ENCODE data around the gene PLPP2.

The PLPP2 gene

DNA sequence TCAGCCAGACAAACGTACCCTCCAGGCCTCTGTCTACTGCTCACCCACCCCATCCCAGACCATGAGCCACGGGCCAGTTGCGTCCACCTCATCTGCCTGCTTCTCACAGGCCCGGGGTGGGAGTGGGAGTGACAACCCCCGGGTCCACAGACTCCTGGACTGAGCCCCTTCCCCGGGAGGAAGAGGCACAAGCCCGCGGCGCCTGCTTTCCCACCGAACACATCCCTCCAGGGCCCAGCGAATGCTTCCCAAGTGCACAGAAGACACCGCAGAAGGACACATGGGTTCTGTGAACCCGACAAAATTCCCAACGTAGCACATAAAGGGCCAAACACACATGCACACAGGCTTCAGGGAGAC, 18.0 kb upstream of the PLPP2 start:
- Histone ChIP-seq H3K27ac (ENCODE audit: extremely low read depth, low read depth, low read length) (no peak overlapping the region), H3K4me3 (ENCODE audit: low read depth, low read length) (no peak overlapping the region), H3K4me1 (ENCODE audit: control insufficient read depth, insufficient read depth, low read length) (no peaks in the 10 kb centered on the region), H3K9me3 (ENCODE audit: control insufficient read depth, insufficient read depth, low read depth, low read length) (no peaks in the 10 kb centered on the region), H3K36me3 (ENCODE audit: control insufficient read depth in 2 of 2, insufficient read depth in 1 of 2, low read length in 2 of 2) (peaks cover 0 to 83% of the 10 kb centered on the region in 2 experiments; a peak in 1 of 3 replicates)
- TF ChIP-seq ZNF555 (tag by site-specific recombination; conservative IDR thresholded peaks at IDR 0.05) = no peak
- TF ChIP-seq ZNF664 (tag by site-specific recombination; IDR thresholded peaks at IDR 0.05) = no peak
- no peak for TF ChIP-seq ZNF600 (tag by site-specific recombination; IDR thresholded peaks at IDR 0.05)
- TF ChIP-seq, protein P1, sequence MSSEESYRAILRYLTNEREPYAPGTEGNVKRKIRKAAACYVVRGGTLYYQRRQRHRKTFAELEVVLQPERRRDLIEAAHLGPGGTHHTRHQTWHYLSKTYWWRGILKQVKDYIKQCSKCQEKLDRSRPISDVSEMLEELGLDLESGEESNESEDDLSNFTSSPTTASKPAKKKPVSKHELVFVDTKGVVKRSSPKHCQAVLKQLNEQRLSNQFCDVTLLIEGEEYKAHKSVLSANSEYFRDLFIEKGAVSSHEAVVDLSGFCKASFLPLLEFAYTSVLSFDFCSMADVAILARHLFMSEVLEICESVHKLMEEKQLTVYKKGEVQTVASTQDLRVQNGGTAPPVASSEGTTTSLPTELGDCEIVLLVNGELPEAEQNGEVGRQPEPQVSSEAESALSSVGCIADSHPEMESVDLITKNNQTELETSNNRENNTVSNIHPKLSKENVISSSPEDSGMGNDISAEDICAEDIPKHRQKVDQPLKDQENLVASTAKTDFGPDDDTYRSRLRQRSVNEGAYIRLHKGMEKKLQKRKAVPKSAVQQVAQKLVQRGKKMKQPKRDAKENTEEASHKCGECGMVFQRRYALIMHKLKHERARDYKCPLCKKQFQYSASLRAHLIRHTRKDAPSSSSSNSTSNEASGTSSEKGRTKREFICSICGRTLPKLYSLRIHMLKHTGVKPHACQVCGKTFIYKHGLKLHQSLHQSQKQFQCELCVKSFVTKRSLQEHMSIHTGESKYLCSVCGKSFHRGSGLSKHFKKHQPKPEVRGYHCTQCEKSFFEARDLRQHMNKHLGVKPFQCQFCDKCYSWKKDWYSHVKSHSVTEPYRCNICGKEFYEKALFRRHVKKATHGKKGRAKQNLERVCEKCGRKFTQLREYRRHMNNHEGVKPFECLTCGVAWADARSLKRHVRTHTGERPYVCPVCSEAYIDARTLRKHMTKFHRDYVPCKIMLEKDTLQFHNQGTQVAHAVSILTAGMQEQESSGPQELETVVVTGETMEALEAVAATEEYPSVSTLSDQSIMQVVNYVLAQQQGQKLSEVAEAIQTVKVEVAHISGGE (tag by site-specific recombination; conservative IDR thresholded peaks at IDR 0.05; ENCODE audit: low read depth) = no peak
- TF ChIP-seq ZNF335 (tag by site-specific recombination; conservative IDR thresholded peaks at IDR 0.05) = no peak
- TF ChIP-seq, protein P2, sequence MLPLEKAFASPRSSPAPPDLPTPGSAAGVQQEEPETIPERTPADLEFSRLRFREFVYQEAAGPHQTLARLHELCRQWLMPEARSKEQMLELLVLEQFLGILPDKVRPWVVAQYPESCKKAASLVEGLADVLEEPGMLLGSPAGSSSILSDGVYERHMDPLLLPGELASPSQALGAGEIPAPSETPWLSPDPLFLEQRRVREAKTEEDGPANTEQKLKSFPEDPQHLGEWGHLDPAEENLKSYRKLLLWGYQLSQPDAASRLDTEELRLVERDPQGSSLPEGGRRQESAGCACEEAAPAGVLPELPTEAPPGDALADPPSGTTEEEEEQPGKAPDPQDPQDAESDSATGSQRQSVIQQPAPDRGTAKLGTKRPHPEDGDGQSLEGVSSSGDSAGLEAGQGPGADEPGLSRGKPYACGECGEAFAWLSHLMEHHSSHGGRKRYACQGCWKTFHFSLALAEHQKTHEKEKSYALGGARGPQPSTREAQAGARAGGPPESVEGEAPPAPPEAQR (tag by site-specific recombination; IDR thresholded peaks at IDR 0.05) = no peak
- TF ChIP-seq ZNF501 (tag by site-specific recombination; IDR thresholded peaks at IDR 0.05) = no peak
- TF ChIP-seq ZNF571 (tag by site-specific recombination; IDR thresholded peaks at IDR 0.05) = no peak
- TF ChIP-seq, protein P3, sequence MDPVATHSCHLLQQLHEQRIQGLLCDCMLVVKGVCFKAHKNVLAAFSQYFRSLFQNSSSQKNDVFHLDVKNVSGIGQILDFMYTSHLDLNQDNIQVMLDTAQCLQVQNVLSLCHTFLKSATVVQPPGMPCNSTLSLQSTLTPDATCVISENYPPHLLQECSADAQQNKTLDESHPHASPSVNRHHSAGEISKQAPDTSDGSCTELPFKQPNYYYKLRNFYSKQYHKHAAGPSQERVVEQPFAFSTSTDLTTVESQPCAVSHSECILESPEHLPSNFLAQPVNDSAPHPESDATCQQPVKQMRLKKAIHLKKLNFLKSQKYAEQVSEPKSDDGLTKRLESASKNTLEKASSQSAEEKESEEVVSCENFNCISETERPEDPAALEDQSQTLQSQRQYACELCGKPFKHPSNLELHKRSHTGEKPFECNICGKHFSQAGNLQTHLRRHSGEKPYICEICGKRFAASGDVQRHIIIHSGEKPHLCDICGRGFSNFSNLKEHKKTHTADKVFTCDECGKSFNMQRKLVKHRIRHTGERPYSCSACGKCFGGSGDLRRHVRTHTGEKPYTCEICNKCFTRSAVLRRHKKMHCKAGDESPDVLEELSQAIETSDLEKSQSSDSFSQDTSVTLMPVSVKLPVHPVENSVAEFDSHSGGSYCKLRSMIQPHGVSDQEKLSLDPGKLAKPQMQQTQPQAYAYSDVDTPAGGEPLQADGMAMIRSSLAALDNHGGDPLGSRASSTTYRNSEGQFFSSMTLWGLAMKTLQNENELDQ (tag by site-specific recombination; IDR thresholded peaks at IDR 0.05; ENCODE audit: low read depth) = no peak
- TF ChIP-seq, protein P4, sequence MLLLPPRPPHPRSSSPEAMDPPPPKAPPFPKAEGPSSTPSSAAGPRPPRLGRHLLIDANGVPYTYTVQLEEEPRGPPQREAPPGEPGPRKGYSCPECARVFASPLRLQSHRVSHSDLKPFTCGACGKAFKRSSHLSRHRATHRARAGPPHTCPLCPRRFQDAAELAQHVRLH (tag by site-specific recombination; IDR thresholded peaks at IDR 0.05) = no peak
- TF ChIP-seq ZNF133 (tag by site-specific recombination; IDR thresholded peaks at IDR 0.05) = no peak
- TF ChIP-seq, protein P5, sequence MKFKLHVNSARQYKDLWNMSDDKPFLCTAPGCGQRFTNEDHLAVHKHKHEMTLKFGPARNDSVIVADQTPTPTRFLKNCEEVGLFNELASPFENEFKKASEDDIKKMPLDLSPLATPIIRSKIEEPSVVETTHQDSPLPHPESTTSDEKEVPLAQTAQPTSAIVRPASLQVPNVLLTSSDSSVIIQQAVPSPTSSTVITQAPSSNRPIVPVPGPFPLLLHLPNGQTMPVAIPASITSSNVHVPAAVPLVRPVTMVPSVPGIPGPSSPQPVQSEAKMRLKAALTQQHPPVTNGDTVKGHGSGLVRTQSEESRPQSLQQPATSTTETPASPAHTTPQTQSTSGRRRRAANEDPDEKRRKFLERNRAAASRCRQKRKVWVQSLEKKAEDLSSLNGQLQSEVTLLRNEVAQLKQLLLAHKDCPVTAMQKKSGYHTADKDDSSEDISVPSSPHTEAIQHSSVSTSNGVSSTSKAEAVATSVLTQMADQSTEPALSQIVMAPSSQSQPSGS (tag by site-specific recombination; IDR thresholded peaks at IDR 0.05; ENCODE audit: low read depth) = no peak
- TF ChIP-seq SP2 (tag by site-specific recombination; IDR thresholded peaks at IDR 0.05) = no peak
- TF ChIP-seq ZNF76 (tag by site-specific recombination; IDR thresholded peaks at IDR 0.05; ENCODE audit: borderline replicate concordance, low read depth) = no peak
- TF ChIP-seq, protein P6, sequence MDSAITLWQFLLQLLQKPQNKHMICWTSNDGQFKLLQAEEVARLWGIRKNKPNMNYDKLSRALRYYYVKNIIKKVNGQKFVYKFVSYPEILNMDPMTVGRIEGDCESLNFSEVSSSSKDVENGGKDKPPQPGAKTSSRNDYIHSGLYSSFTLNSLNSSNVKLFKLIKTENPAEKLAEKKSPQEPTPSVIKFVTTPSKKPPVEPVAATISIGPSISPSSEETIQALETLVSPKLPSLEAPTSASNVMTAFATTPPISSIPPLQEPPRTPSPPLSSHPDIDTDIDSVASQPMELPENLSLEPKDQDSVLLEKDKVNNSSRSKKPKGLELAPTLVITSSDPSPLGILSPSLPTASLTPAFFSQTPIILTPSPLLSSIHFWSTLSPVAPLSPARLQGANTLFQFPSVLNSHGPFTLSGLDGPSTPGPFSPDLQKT (IDR thresholded peaks at IDR 0.05; ENCODE audit: borderline replicate concordance, low read depth, low read length) = no peak
- TF ChIP-seq KLF9 (tag by site-specific recombination; IDR thresholded peaks at IDR 0.05; ENCODE audit: low read depth) = no peak
- no peak for TF ChIP-seq YY1 (tag by site-specific recombination; IDR thresholded peaks at IDR 0.05)
- no peak for TF ChIP-seq ZNF350 (tag by site-specific recombination; IDR thresholded peaks at IDR 0.05)
- TF ChIP-seq ZBTB17 (tag by site-specific recombination; IDR thresholded peaks at IDR 0.05) = no peak
- TF ChIP-seq ZNF24 (tag by site-specific recombination; IDR thresholded peaks at IDR 0.05) = no peak
- ChIA-PET POLR2A (no interaction called here), CTCF (no interaction called here)
